Effector memory CD8-positive, alpha-beta T cell (primary cell): ENCODE data around the gene IL1RAPL2.
"Not testable (repeated sequence)": the region's sequence is repeated elsewhere in the genome, so short reads cannot be mapped to it uniquely, and the experiment has no call there.

Source experiments
- ATAC-seq: fragments of 150-1000 bp; cut with Tn5 transposase; replicated peaks from 2 replicates; pipeline ENCODE4 v1.10.0; 2021; ENCODE audit warnings: mild to moderate bottlenecking, moderate library complexity
- DNase-seq, 3 experiments: peaks; one replicate each; pipeline ENCODE4 v3.0.0; 2021
- H3K27ac Mint-ChIP-seq, 2 donors: one replicate each; pipeline ENCODE4 v1.8.0; 2022; ENCODE audit warnings: mild to moderate bottlenecking in 2 of 2, mixed read lengths in 2 of 2, moderate library complexity in 2 of 2
- H3K27me3 Mint-ChIP-seq, 2 donors: one replicate each; pipeline ENCODE4 v1.8.0; 2022; ENCODE audit warnings: mixed read lengths in 2 of 2
- H3K36me3 Mint-ChIP-seq: one replicate; pipeline ENCODE4 v1.8.0; 2022; ENCODE audit warnings: mild to moderate bottlenecking, moderate library complexity, mixed read lengths; ENCODE audit not compliant: insufficient read depth
- H3K4me1 Mint-ChIP-seq, 2 donors: one replicate each; pipeline ENCODE4 v1.8.0; 2022; ENCODE audit warnings: low read depth in 2 of 2, mixed read lengths in 2 of 2
- H3K4me3 Mint-ChIP-seq, 2 donors: one replicate each; pipeline ENCODE4 v1.8.0; 2022; ENCODE audit warnings: mild to moderate bottlenecking in 2 of 2, mixed read lengths in 2 of 2, moderate library complexity in 2 of 2
- H3K9me3 Mint-ChIP-seq, 2 donors: one replicate each; pipeline ENCODE4 v1.8.0; 2022; ENCODE audit warnings: mixed read lengths in 2 of 2

Gene IL1RAPL2

DNA sequence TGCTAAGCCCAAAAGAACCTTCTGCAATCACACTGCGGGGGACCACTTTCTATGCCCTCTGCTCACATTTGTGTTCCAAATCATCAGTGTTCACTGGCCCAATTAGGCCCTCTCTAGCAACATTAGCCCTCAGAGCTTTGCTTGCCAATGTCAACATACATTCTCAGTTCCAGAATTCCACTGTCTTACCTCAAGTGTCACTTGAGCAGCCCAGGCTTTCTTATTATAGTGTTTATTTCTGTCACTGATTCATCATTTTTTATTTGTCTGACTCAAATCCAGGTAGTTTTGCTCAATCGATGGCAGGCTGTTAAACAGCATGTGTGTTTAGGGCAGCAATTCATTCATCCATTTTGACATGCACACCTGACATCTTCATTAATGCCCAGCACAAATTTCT lies 363.3 kb downstream of the IL1RAPL2 start:
- Mint-ChIP-seq H3K27me3 (no peaks in the 10 kb centered on the region), H3K27ac (no peak overlapping the region), H3K9me3 (no peaks in the 10 kb centered on the region), H3K4me3 (no peak overlapping the region), H3K36me3 (no peaks in the 10 kb centered on the region), H3K4me1 (no peaks in the 10 kb centered on the region)
- no peak for ATAC-seq
- no peak for DNase-seq

GRCh38 chrX:104935581-104935980 lies 369.6 kb downstream of the IL1RAPL2 start:
- Mint-ChIP-seq H3K36me3 (no peaks in the 10 kb centered on the region), H3K27me3 (no peaks in the 10 kb centered on the region), H3K4me3 (no peak overlapping the region), H3K27ac (no peak overlapping the region), H3K9me3 (no peaks in the 10 kb centered on the region), H3K4me1 (no peaks in the 10 kb centered on the region)
- ATAC-seq (no peak), DNase-seq (no peak)

- H3K27ac Mint-ChIP-seq: no peak overlapping the region
- no peaks in the 10 kb centered on the region for H3K36me3 Mint-ChIP-seq
- no peak overlapping the region for H3K4me3 Mint-ChIP-seq
- no peaks in the 10 kb centered on the region for H3K4me1 Mint-ChIP-seq
- ATAC-seq: no peak
- DNase-seq: no peak
- no peaks in the 10 kb centered on the region for H3K9me3 Mint-ChIP-seq
- H3K27me3 Mint-ChIP-seq: no peaks in the 10 kb centered on the region
Measured at GRCh38 chrX:104953251-104953650, 387.3 kb downstream of the IL1RAPL2 start.

GRCh38 chrX:104961926-104962325 lies 395.9 kb downstream of the IL1RAPL2 start:
- H3K36me3 Mint-ChIP-seq: no peaks in the 10 kb centered on the region
- ATAC-seq: no peak
- no peak for DNase-seq
- H3K27me3 Mint-ChIP-seq: no peaks in the 10 kb centered on the region
- H3K9me3 Mint-ChIP-seq: no peaks in the 10 kb centered on the region
- H3K4me1 Mint-ChIP-seq: no peaks in the 10 kb centered on the region
- no peak overlapping the region for H3K27ac Mint-ChIP-seq
- H3K4me3 Mint-ChIP-seq: no peak overlapping the region

- Mint-ChIP-seq H3K4me3 (no peak overlapping the region), H3K27me3 (no peaks in the 10 kb centered on the region), H3K4me1 (no peaks in the 10 kb centered on the region), H3K27ac (no peak overlapping the region), H3K9me3 (peaks cover 0 to 2% of the 10 kb centered on the region in 2 donors), H3K36me3 (no peaks in the 10 kb centered on the region)
- ATAC-seq: no peak
- DNase-seq: no peak
Measured at GRCh38 chrX:104968241-104968640, 402.2 kb downstream of the IL1RAPL2 start.

- ATAC-seq (no peak), DNase-seq (no peak)
- Mint-ChIP-seq H3K27me3 (no peaks in the 10 kb centered on the region), H3K27ac (no peak overlapping the region), H3K4me1 (no peaks in the 10 kb centered on the region), H3K36me3 (no peaks in the 10 kb centered on the region), H3K4me3 (no peak overlapping the region), H3K9me3 (peaks cover 0 to 2% of the 10 kb centered on the region in 2 donors)
Measured at GRCh38 chrX:104972737-104973136, 406.7 kb downstream of the IL1RAPL2 start.

GRCh38 chrX:104987063-104987462 lies 421.1 kb downstream of the IL1RAPL2 start:
- Mint-ChIP-seq H3K4me1 (no peaks in the 10 kb centered on the region), H3K9me3 (no peaks in the 10 kb centered on the region), H3K27ac (no peak overlapping the region), H3K36me3 (no peaks in the 10 kb centered on the region), H3K27me3 (no peaks in the 10 kb centered on the region), H3K4me3 (no peak overlapping the region)
- no peak for DNase-seq
- no peak for ATAC-seq

DNA sequence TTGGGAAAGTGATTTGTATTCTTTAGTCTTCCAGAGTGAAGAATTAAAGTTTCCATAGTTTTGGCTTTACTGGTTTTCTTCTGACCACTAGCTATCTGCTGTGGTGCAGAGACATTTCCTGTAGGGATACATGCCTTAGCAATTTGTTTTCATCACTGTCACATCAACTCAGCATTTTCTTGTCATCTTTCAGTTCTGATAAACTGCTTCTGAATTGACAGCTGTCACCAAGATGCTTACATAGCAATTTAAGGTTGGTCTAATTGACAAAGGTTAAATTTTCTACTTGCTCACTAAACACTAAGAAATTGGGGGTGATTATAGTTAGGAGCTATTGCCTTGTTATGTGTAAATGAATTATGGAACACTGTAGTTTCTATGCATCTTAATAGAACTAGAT lies 422.0 kb downstream of the IL1RAPL2 start:
- ATAC-seq: no peak
- no peaks in the 10 kb centered on the region for H3K27me3 Mint-ChIP-seq
- no peaks in the 10 kb centered on the region for H3K9me3 Mint-ChIP-seq
- no peak overlapping the region for H3K27ac Mint-ChIP-seq
- H3K36me3 Mint-ChIP-seq: no peaks in the 10 kb centered on the region
- DNase-seq: no peak
- no peaks in the 10 kb centered on the region for H3K4me1 Mint-ChIP-seq
- H3K4me3 Mint-ChIP-seq: no peak overlapping the region

DNA sequence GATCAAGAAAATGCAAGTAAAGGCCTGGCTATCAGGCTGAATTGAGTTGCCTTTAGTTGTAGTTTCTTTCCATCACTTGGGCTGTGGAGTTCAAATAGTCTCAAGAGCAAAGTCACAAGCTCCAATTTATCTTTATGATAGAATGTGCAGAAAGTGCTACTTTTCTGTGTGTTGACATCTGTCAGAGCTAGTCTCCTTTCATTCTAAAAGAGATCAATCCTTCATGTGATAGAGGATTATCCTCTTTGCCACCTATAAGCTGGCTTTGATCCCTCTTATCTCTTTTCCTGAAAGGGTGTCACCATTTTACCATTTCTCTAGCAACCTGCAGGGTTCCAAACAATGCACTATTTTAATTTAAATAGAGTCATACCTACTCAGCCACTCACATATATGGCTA lies 429.5 kb downstream of the IL1RAPL2 start:
- H3K9me3 Mint-ChIP-seq: peaks cover 9 to 11% of the 10 kb centered on the region in 2 donors
- no peaks in the 10 kb centered on the region for H3K4me1 Mint-ChIP-seq
- H3K27ac Mint-ChIP-seq: no peak overlapping the region
- ATAC-seq: no peak
- no peak for DNase-seq
- H3K4me3 Mint-ChIP-seq: no peak overlapping the region
- no peaks in the 10 kb centered on the region for H3K36me3 Mint-ChIP-seq
- no peaks in the 10 kb centered on the region for H3K27me3 Mint-ChIP-seq

DNA sequence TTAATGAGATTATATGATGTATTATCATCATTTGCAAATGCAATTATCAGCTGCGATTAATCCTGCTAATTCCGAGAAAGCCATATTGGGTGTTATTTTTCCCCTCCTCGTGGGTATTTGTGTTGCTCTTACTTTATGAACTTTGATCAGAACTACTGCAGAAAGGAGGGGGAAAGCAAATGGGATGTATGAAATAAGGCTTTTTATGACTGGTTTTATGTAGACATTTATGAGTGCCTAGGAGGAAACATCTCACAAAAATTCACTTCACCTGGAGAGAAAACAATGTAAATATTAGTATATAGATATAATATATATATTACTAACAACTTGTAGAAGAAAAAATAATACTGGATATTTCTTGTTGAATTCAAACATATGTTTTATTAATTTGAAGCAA lies 440.1 kb downstream of the IL1RAPL2 start:
- Mint-ChIP-seq H3K27me3 (no peaks in the 10 kb centered on the region), H3K9me3 (no peaks in the 10 kb centered on the region), H3K36me3 (no peaks in the 10 kb centered on the region), H3K27ac (no peak overlapping the region), H3K4me3 (no peak overlapping the region), H3K4me1 (no peaks in the 10 kb centered on the region)
- DNase-seq (no peak), ATAC-seq (no peak)

- H3K27ac Mint-ChIP-seq: no peak overlapping the region
- H3K4me1 Mint-ChIP-seq: no peaks in the 10 kb centered on the region
- no peaks in the 10 kb centered on the region for H3K36me3 Mint-ChIP-seq
- ATAC-seq (no peak), DNase-seq (no peak)
- H3K27me3 Mint-ChIP-seq: no peaks in the 10 kb centered on the region
- no peaks in the 10 kb centered on the region for H3K9me3 Mint-ChIP-seq
- no peak overlapping the region for H3K4me3 Mint-ChIP-seq
Measured at GRCh38 chrX:105006996-105007395, 441.0 kb downstream of the IL1RAPL2 start.

- DNase-seq (no peak), ATAC-seq (no peak)
- no peaks in the 10 kb centered on the region for H3K36me3 Mint-ChIP-seq
- H3K27ac Mint-ChIP-seq: no peak overlapping the region
- H3K4me1 Mint-ChIP-seq: no peaks in the 10 kb centered on the region
- H3K27me3 Mint-ChIP-seq: no peaks in the 10 kb centered on the region
- H3K4me3 Mint-ChIP-seq: no peak overlapping the region
- peaks cover 0 to 2% of the 10 kb centered on the region in 2 donors for H3K9me3 Mint-ChIP-seq
Measured at GRCh38 chrX:105013719-105014118, 447.7 kb downstream of the IL1RAPL2 start.

DNA sequence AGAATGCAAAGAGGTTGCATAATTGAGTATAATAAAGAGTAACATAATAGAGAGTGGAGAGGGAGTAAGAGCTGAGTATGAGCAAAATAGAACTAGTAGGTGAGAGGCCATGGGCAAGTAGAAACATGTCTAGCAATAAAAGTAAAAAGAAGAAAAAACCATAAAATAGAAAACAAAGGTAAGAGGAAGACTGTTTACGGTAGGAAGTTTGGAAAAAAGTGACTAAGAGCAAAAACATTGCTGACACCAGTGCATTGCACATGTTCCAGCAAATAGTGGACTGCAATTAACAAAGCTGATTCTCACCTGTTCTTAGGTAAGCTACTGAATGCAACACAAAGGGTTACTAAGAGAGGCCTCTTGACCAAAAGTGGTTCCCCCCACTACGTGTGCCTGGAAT lies 451.6 kb downstream of the IL1RAPL2 start:
- H3K4me1 Mint-ChIP-seq: no peaks in the 10 kb centered on the region
- no peak overlapping the region for H3K27ac Mint-ChIP-seq
- H3K4me3 Mint-ChIP-seq: no peak overlapping the region
- no peaks in the 10 kb centered on the region for H3K36me3 Mint-ChIP-seq
- H3K27me3 Mint-ChIP-seq: no peaks in the 10 kb centered on the region
- ATAC-seq (no peak), DNase-seq (no peak)
- H3K9me3 Mint-ChIP-seq: peaks cover 0 to 2% of the 10 kb centered on the region in 2 donors

DNA sequence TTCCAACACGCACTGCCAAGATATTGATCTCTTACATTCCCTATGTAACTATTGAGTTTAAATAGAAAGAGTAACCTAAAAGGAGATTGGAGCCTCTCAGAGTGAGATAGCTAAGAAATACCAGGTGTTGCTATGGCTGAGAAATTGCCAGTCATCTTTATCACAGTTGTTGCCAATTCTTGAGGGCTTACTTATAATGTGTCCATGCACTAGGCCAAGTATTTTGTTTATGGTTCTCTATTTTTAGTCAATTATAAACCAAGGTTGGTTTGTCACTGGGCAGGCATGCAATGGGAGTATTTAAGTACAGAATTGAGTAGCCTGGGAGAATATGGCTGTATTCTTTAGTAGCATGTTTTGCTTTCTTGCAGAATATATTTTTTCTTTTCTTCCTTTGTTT lies 452.9 kb downstream of the IL1RAPL2 start:
- Mint-ChIP-seq H3K4me1 (no peaks in the 10 kb centered on the region), H3K27ac (no peak overlapping the region), H3K27me3 (no peaks in the 10 kb centered on the region), H3K9me3 (peaks cover 0 to 2% of the 10 kb centered on the region in 2 donors), H3K36me3 (no peaks in the 10 kb centered on the region), H3K4me3 (no peak overlapping the region)
- no peak for ATAC-seq
- no peak for DNase-seq

DNA sequence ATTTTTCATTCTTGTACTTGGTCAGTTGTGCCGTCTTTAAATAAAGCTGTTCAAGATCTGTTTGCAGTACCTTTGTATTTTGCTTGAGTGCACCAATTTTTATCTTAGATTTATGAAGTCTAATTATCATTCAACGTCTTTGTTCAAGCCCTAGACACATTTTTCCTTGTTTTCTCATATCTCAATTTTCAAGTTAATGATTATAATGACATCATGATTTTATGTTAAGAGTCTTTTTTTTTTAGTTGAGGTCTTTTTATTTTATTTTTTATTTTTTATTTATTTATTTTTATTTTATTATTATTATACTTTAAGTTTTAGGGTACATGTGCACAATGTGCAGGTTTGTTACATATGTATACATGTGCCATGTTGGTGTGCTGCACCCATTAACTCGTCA lies 463.0 kb downstream of the IL1RAPL2 start:
- not testable (repeated sequence) for H3K27ac Mint-ChIP-seq, H3K36me3 Mint-ChIP-seq, H3K4me3 Mint-ChIP-seq, ATAC-seq, DNase-seq, H3K4me1 Mint-ChIP-seq, H3K9me3 Mint-ChIP-seq, H3K27me3 Mint-ChIP-seq
